ENCODE results near the gene GIGYF2.
A peak's percentile ranks its signal among the peaks of the same experiment; 100 is the strongest.

Gene GIGYF2

DNA sequence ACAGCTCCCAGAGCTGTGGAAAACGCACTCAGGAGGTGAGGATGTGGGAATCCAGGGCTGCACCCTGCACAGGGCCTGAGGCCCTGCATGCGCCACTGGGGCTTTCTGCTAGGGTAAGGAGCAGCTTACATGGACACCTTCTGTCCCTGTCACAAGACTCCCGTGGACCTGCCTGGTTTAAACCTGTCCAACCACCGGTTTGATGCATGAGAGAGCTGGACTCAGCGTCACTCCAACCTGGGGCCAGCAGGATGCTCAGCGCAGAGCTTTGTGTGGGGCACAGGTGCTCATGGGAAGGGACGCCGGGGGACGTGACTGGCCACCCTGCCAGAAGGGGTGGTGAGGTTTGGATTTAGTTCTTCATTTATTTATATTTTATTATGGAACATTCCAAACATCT is 197.1 kb downstream of the GIGYF2 start:
- Histone ChIP-seq H3K4me1 (ENCODE audit: insufficient read depth, low read length) (peaks cover 3% of the 10 kb centered on the region; the same call in 1 of the 2 replicates), H3K36me3 (ENCODE audit: insufficient read depth, low read depth, low read length) (no peaks in the 10 kb centered on the region), H3K27ac (ENCODE audit: low read length) (no peak overlapping the region), H3K9ac (ENCODE audit: low read depth, low read length) (no peak overlapping the region), H3K4me3 (ENCODE audit: low read length) (no peak overlapping the region), H3K9me3 (ENCODE audit: insufficient read depth, low read depth, low read length) (no peaks in the 10 kb centered on the region), H3K27me3 (ENCODE audit: insufficient read depth, low read length) (peaks cover 10% of the 10 kb centered on the region; the same call in 1 of the 2 replicates)

- H3K9me3 ChIP-seq (ENCODE audit: insufficient read depth, low read depth, low read length): no peaks in the 10 kb centered on the region
Observed at GRCh38 chr2:232894746-232895145, 197.6 kb downstream of the GIGYF2 start.

DNA sequence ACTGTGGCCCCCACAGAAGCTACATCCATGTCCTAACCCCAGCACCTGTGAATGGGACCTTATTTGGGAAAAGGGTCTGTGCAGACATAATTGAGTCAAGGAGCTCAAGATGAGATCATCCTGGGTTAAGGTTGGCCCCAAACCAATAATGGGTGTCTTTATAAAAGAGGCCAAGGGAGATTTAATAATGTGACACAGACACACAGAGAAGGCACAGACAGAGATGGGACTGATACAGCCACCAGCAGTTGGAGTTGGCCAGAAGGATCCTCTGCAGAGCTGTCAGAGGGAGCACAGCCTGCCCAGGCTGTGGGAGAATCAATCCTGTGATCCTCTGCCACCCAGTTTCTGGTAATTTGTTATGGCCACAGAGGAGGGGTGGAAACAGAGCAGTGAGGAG is 199.0 kb downstream of the GIGYF2 start:
- Histone ChIP-seq H3K9ac (ENCODE audit: low read depth, low read length) (no peak overlapping the region), H3K27me3 (ENCODE audit: insufficient read depth, low read length) (peaks cover 26% of the 10 kb centered on the region), H3K4me3 (ENCODE audit: low read length) (no peak overlapping the region), H3K4me1 (ENCODE audit: insufficient read depth, low read length) (peaks cover 4% of the 10 kb centered on the region; the same call in 1 of the 2 replicates), H3K36me3 (ENCODE audit: insufficient read depth, low read depth, low read length) (no peaks in the 10 kb centered on the region), H3K27ac (ENCODE audit: low read length) (no peak overlapping the region), H3K9me3 (ENCODE audit: insufficient read depth, low read depth, low read length) (no peaks in the 10 kb centered on the region)

More at GRCh38 chr2:232894746-232895145, 197.6 kb downstream of the GIGYF2 start:
- H3K27ac ChIP-seq (ENCODE audit: low read length): no peak overlapping the region
- no peak overlapping the region for H3K4me3 ChIP-seq (ENCODE audit: low read length)
- peaks cover 12% of the 10 kb centered on the region; the same call in 1 of the 2 replicates for H3K27me3 ChIP-seq (ENCODE audit: insufficient read depth, low read length)
- H3K9ac ChIP-seq (ENCODE audit: low read depth, low read length): no peak overlapping the region
- H3K4me1 ChIP-seq (ENCODE audit: insufficient read depth, low read length): peaks cover 3% of the 10 kb centered on the region; the same call in 1 of the 2 replicates
- H3K36me3 ChIP-seq (ENCODE audit: insufficient read depth, low read depth, low read length): no peaks in the 10 kb centered on the region

DNA sequence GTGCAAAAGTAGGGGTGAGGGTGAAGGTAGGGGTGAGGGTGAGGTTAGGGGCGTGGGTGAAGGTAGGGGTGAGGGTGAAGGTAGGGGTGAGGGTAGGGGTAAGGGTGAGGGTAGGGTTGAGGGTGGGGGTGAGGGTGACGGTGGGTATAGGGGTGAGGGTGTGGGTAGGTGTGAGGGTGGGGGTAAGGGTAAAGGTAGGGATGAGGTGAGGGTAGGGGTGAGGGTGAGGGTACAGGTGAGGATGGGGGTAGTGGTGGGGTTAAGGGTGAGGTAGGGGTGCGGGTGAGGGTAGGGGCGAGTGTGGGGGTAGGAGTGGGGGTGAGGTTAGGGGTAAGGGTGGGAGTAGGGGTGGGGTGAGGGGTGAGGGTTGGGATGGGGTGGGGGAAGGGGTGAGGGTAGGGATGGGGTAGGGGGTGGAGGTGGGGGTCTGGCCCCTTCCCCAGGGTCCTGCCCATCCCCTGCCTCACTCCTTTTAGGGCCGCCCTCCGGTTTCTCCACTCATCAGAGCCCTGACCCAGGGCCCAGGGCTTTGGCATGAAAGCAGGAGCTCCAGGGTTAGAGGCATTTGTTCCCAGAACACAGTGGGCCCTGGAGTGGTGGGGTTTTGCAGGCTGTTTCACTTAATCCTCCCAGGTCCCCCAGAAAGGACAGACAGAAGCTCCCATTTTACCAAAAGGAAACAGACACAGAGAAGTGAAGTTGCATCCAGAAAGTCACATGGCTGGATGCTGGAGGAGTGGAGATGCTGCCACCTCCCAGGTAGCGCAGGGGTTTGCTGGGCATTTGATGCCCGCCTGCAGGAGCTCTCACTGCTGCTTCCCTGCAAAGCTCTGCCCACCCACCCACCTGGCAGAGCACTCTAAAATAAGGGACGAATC is 199.8 kb downstream of the GIGYF2 start:
- peaks cover 34% of the 10 kb centered on the region for H3K27me3 ChIP-seq (ENCODE audit: insufficient read depth, low read length)
- H3K27ac ChIP-seq (ENCODE audit: low read length): no peak overlapping the region
- H3K4me3 ChIP-seq (ENCODE audit: low read length): no peak overlapping the region

DNA sequence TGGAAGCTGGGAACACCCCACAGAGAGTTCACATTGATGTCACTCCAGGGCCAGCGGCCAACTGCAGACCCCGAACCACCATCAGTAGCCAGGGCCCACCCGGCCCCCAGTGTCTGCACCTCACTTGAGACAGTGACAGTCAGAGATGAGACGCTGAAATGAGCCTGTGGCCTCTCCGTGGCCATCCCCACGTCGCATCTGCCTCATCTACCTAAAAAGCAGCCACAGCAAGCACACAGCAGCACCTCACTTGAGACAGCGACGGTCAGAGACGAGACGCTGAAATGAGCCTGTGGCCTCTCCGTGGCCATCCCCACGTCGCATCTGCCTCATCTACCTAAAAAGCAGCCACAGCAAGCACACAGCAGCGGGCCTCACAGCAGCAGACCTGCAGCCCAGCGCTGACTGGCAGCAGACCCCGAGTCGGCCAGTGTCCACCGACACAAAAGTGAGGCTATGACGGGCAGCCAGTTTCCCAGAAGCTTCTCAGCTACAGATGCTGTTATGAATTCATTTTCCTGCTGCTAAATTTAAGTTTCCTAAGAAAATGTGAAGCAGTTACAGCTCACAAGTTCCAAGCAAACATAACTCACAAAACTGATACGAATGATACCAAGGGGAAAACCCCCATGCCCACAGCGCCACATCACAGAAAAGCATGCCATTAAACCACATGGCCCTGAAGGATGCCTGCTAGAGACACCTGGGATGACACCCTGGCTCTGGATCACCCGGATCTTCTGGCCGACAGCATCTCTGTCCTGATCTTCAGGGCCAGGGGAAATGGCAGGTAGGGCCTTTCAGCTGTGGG is 200.7 kb downstream of the GIGYF2 start:
- Histone ChIP-seq H3K4me3 (ENCODE audit: low read length) (no peak overlapping the region), H3K27ac (ENCODE audit: low read length) (no peak overlapping the region), H3K36me3 (ENCODE audit: insufficient read depth, low read depth, low read length) (no peaks in the 10 kb centered on the region), H3K9ac (ENCODE audit: low read depth, low read length) (no peak overlapping the region), H3K4me1 (ENCODE audit: insufficient read depth, low read length) (peaks cover 8% of the 10 kb centered on the region), H3K27me3 (ENCODE audit: insufficient read depth, low read length) (peaks cover 42% of the 10 kb centered on the region), H3K9me3 (ENCODE audit: insufficient read depth, low read depth, low read length) (no peaks in the 10 kb centered on the region)

More for the DNA sequence above, 199.8 kb downstream of the GIGYF2 start:
- Histone ChIP-seq H3K9me3 (ENCODE audit: insufficient read depth, low read depth, low read length) (no peaks in the 10 kb centered on the region), H3K4me1 (ENCODE audit: insufficient read depth, low read length) (peaks cover 8% of the 10 kb centered on the region), H3K36me3 (ENCODE audit: insufficient read depth, low read depth, low read length) (no peaks in the 10 kb centered on the region), H3K9ac (ENCODE audit: low read depth, low read length) (no peak overlapping the region)

DNA sequence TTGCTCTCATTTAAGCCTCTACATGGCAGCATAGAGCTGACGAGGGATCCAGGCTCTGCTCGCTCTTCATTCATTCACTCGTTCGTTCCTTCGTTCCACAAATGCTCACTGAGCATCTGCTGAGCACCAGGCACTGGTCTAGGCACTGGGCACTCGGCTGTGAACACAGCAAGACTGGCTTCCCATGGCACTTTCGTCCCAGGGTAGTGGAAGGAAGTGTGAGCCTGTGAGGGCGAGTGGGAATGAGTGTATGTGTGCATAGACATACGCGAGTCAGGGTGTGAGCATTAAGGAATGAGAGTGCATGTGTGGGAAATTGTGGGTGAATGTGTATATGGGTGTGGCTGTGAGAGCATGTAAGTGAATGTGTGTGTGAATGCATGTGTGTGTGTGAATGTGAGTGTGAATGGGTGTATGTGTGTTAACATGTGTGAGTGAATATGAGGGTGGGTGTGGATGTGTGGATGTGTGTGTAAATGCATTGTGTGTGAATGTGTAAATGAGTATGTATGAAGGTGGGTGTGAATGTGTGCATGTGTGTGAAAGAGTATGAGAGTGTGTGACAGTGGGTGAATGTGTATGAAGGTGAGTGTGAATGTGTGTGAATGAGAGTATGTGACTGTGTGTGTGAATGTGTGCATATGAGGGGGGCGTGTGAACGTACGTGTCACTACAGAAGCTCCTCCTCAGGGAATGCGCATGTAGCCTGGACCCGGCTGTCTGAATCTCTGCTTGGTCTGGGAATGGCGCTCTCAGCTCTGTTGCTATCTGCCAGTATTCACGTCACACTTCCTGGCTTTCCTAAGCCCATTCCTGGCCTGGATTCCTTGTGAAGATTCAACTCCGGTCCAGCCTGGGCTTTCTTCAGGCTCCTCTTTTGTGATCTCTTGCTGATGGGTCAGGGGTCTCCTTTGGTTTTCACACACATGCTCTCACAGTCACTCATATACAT is 201.7 kb downstream of the GIGYF2 start:
- Histone ChIP-seq H3K9me3 (ENCODE audit: insufficient read depth, low read depth, low read length) (no peaks in the 10 kb centered on the region), H3K4me1 (ENCODE audit: insufficient read depth, low read length) (peaks cover 8% of the 10 kb centered on the region), H3K4me3 (ENCODE audit: low read length) (no peak overlapping the region), H3K27me3 (ENCODE audit: insufficient read depth, low read length) (peaks cover 49% of the 10 kb centered on the region), H3K9ac (ENCODE audit: low read depth, low read length) (no peak overlapping the region), H3K27ac (ENCODE audit: low read length) (no peak overlapping the region), H3K36me3 (ENCODE audit: insufficient read depth, low read depth, low read length) (no peaks in the 10 kb centered on the region)

- peak overlapping the region; percentile 13; the same call in 1 of the 2 replicates for H3K4me3 ChIP-seq (ENCODE audit: low read length)
- H3K9ac ChIP-seq (ENCODE audit: low read depth, low read length): no peak overlapping the region; the same call in 1 of the 2 replicates
Observed at GRCh38 chr2:232900811-232901735, 203.9 kb downstream of the GIGYF2 start.

GRCh38 chr2:232901736-232902578 is 204.8 kb downstream of the GIGYF2 start:
- Histone ChIP-seq H3K36me3 (ENCODE audit: insufficient read depth, low read depth, low read length) (no peaks in the 10 kb centered on the region), H3K27me3 (ENCODE audit: insufficient read depth, low read length) (peaks cover 49% of the 10 kb centered on the region), H3K9me3 (ENCODE audit: insufficient read depth, low read depth, low read length) (no peaks in the 10 kb centered on the region), H3K9ac (ENCODE audit: low read depth, low read length) (no peak overlapping the region), H3K4me1 (ENCODE audit: insufficient read depth, low read length) (peaks cover 8% of the 10 kb centered on the region), H3K27ac (ENCODE audit: low read length) (no peak overlapping the region), H3K4me3 (ENCODE audit: low read length) (no peak overlapping the region)

More at GRCh38 chr2:232900811-232901735, 203.9 kb downstream of the GIGYF2 start:
- H3K27me3 ChIP-seq (ENCODE audit: insufficient read depth, low read length): peaks cover 49% of the 10 kb centered on the region
- H3K27ac ChIP-seq (ENCODE audit: low read length): no peak overlapping the region
- peaks cover 8% of the 10 kb centered on the region for H3K4me1 ChIP-seq (ENCODE audit: insufficient read depth, low read length)
- no peaks in the 10 kb centered on the region for H3K9me3 ChIP-seq (ENCODE audit: insufficient read depth, low read depth, low read length)
- H3K36me3 ChIP-seq (ENCODE audit: insufficient read depth, low read depth, low read length): no peaks in the 10 kb centered on the region

GRCh38 chr2:232903989-232904388 is 206.9 kb downstream of the GIGYF2 start:
- peaks cover 8% of the 10 kb centered on the region for H3K4me1 ChIP-seq (ENCODE audit: insufficient read depth, low read length)
- H3K36me3 ChIP-seq (ENCODE audit: insufficient read depth, low read depth, low read length): no peaks in the 10 kb centered on the region
- H3K9me3 ChIP-seq (ENCODE audit: insufficient read depth, low read depth, low read length): no peaks in the 10 kb centered on the region
- no peak overlapping the region for H3K27ac ChIP-seq (ENCODE audit: low read length)
- no peak overlapping the region for H3K9ac ChIP-seq (ENCODE audit: low read depth, low read length)
- peaks cover 40% of the 10 kb centered on the region for H3K27me3 ChIP-seq (ENCODE audit: insufficient read depth, low read length)
- no peak overlapping the region for H3K4me3 ChIP-seq (ENCODE audit: low read length)

Measured in iPS-20b (cell line).